GM12864 (cell line): ENCODE results near the gene RASGRP1.

Experiments used
- DNase-seq: peaks from one replicate; pipeline ENCODE4 v3.0.0-alpha.2; 2011; ENCODE audit warnings: low read depth
- H3K4me3 ChIP-seq: 2 replicates; pipeline ENCODE4 v1.5.1; 2011; ENCODE audit warnings: mild to moderate bottlenecking, low read depth, low read length, control low read depth
- CTCF ChIP-seq: IDR thresholded peaks from 2 replicates; pipeline ENCODE4 v1.5.1; 2011; ENCODE audit warnings: low read depth, mild to moderate bottlenecking, moderate library complexity, low read length, control low read depth, inconsistent platforms; ENCODE audit errors: missing control alignments

The RASGRP1 gene

DNA sequence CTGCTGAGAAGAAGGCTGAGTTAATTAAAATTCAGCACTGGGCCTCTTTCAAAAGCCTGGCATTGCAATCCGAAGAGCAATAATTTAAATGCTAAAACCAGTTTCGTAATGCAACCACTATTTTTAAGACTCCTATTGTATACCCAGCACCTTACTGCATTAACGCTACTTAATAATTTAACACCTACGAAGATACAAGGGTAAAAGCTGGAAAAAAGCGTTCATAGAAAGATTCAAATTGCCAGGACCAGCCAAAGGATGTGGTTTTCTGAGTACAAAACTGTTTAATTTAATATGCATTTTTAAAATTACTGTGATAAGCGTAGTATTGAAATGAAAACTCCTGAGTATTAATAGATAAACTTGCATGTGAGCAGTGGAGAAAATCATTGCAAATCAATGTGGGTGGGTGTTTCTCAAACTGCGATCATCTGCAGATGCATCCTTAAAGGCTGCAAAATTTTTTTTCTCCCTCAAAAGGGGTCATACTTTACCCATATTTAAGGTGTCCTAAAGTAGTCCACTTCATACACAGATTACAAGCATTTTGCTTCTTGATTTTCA is 12.9 kb upstream of the RASGRP1 start:
- no peak overlapping the region for H3K4me3 ChIP-seq
- no peak for DNase-seq
- TF ChIP-seq CTCF = no peak

GRCh38 chr15:38576837-38577236 is 12.2 kb upstream of the RASGRP1 start:
- TF ChIP-seq CTCF = no peak
- no peak for DNase-seq
- H3K4me3 ChIP-seq = no peak overlapping the region

GRCh38 chr15:38576261-38576660 is 11.6 kb upstream of the RASGRP1 start:
- no peak for DNase-seq
- no peak overlapping the region for H3K4me3 ChIP-seq
- TF ChIP-seq CTCF = no peak

DNA sequence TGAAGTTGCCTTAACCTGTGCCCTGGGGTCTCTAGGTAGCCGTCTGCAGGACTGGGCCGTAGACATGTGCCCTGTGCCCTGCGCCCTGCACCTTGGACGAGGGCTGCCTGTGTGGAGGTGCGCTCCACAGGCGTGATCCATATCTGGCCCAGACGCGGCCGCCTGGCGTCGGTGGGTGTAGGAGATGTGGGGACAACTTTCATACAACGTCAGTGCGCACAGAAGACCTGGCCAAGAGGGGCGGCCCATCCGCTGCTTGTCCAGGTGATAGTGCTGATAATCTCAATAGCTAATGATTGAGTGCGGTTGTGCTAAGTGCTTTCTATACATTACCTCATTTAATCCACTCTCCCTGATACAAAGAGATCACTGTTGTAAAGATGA is 665 bp upstream of the RASGRP1 start:
- H3K4me3 ChIP-seq = peak overlapping the region; percentile 56
- TF ChIP-seq CTCF = no peak
- DNase-seq = no peak

- H3K4me3 ChIP-seq = peak overlapping the region; percentile 56
- DNase-seq = no peak
- TF ChIP-seq CTCF = peak; percentile 93
Observed at GRCh38 chr15:38563723-38564519, 693 bp downstream of the RASGRP1 start.

GRCh38 chr15:38562278-38562677 is 2.3 kb downstream of the RASGRP1 start:
- no peak for DNase-seq
- peak overlapping the region; percentile 0; the same call in 1 of the 2 replicates for H3K4me3 ChIP-seq
- TF ChIP-seq CTCF = peak; percentile 32
